Activated CD4-positive, alpha-beta T cell treated with anti-CD3 and anti-CD28 coated beads for 24 hours (primary cell): ENCODE data around the gene UNC80.

Experiments used
- DNase-seq, 2 donors: peaks; one replicate each; pipeline ENCODE4 v3.0.0-alpha.2; 2020; ENCODE audit warnings: low read depth in 2 of 2

The UNC80 gene

GRCh38 chr2:210020138-210020537 lies 248.5 kb downstream of the UNC80 start:
- DNase-seq: no peak

DNA sequence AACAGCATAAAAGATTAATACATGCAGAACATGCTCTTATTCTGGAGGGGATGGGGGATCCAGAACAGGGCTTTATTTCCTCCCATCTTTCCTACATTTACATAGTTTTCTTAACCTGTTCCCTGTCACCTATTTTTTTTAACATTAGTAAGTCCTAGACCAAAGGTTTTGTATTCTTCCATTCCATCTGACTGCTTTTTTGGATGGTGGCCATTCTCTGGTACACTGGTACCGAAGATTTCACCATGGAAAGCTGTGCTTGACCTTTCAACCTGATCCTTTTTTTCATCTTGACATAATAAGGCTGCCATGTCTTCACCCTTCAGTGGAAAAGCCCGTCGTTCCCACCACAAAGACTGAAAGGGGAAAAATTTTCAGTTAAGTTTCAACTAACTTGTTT lies 251.2 kb downstream of the UNC80 start:
- DNase-seq: no peak

- no peak for DNase-seq
These were observed 256.0 kb downstream of the UNC80 start for GRCh38 chr2:210027608-210028007.

DNA sequence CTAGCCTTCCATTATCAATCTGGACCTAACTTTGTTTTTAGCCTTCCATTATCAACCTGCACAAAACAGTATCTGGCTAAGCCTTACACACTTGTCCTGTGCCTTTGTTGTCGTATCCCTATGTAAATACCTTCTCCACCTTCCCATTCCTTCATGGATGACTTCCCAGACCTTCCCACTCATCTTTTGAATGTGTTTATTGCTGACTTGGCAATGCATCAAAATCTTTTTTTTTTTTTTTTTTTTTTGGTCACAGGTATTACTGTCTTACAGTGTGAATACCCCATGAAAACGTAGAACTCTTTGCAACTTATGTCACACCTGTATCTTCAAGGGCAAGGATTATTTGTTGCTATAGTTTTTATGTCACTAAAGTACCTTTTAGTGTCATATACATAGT lies 256.5 kb downstream of the UNC80 start:
- DNase-seq: no peak

DNA sequence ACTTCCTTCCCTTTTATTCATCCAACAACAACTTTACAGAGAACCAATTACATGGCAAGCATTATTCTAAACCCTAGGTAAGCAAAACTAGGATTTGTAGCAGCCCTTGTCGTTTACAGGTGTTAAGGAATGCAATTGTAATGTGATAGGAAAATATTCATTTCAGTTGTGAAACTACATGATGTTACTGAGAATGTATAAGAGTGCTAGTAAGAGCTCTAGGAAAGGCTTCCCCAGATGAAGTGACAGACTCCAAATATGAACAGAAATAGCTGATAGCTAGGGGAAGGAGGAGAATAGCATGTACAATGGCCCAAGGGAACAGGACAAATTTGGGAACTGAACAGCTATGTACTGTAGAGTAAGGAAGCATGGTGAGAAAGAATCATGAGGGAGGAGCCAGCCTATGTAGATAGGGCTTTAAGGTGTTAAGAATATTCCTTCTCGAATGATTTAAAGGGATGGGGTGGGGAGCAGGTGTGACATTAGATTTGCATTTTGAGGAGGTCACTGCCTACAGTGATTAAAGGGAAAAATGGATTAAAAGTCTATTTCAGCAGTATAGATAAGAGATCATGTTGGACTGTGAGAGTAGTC lies 262.6 kb downstream of the UNC80 start:
- no peak for DNase-seq

DNA sequence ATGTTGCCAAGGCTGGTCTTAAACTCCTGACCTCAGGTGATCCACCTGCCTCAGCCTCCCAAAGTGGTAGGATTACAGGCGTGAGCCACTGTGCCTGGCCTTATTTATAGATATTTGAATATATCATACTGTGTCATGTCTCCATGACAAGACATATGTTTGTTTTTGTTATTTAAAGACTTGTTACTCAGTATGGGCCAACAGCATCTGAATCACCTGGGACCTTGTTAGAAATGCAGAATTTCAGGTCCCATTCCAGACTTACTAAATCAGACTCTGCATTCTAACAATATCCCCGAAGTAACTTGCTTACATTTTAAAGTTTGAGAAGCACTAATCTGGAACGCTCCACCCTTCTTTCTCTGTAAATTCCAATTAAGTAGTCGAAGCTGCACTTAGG lies 264.0 kb downstream of the UNC80 start:
- no peak for DNase-seq

DNA sequence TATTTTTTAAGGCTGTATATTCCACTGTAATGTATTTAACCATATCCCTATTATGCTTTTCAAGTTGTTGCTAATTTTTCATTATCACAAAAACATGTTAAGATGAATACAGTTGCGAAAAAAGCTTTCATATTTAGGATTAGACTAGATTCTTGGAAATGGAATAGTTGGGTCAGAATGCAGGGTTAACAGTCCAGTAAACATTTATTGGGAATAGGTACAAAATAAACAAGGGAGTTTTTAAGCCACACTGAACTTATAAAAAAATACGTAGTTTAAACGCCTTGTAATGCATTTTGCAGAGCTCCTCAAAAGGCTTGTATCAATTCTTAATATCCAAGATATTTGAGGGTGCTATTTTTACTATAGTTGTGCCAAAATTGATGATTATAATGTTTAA lies 266.4 kb downstream of the UNC80 start:
- DNase-seq: no peak

DNA sequence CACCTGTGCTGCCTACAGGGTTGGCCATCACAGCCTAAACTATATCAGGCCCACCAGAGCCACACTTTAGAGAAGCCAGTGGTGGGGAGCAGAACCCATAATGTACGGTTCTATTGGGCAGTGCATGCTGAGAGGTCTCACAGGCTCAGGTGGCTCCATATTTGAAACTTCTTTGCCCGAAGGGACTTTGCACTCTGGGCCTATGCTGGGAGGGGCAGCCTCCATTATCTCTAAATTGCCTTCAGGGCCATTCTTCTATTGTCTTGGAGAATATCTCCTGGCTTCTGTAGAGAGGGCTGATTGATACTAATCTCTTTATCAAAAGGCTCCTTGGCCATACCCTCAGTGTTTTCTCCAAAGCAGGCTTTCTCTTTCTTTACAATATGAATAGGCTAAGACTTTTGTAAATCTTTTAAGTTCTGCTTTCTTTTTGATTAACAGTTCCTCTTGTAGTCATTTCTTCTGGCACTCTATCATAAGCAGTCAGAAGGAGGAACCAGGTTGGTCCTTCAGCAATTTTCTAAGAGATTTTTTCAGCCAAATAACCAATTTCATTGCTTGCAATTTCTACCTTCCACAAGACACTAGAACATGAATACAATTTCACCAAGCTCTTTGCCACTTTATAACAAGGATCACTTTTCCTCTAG lies 275.3 kb downstream of the UNC80 start:
- no peak for DNase-seq
